Measurements from ENCODE around the gene VSTM2L. TPM values are rescaled to one million over a fixed set of nuclear protein-coding genes. Genes with fewer than 3 reads are reported as not detected.
"Not testable (repeated sequence)": the region's sequence is repeated elsewhere in the genome, so short reads cannot be mapped to it uniquely, and the experiment has no call there.

Gene VSTM2L
- polyA plus RNA-seq, 2 donors: 0.26 to 0.57 TPM

DNA sequence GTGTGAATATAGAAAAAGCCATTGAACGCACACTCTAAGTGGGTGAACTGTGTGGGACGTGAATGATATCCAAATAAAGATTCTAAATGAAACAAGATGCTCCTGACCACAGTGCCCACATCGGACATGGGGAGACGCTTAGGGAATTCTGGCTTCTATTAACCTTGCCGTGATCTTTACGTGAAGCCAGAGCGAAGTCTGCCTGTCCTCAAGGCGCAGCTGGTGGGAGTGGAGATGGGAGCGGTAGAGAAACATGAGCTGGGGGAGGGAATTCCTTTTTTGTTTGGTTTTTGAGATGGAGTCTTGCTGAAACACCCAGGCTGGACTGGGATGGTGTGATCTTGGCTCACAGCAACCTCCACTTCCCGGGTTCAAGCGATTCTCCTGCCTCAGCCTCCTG, 46.0 kb downstream of the VSTM2L start:
- Histone ChIP-seq H3K27ac (ENCODE audit: low read depth in 2 of 2, low read length in 1 of 2) (no peak overlapping the region), H3K27me3 (ENCODE audit: control insufficient read depth in 1 of 2, insufficient read depth in 2 of 2, low read length in 2 of 2) (no peaks in the 10 kb centered on the region), H3K36me3 (ENCODE audit: control insufficient read depth in 2 of 2, insufficient read depth in 2 of 2, low read length in 1 of 2) (no peaks in the 10 kb centered on the region), H3K4me3 (ENCODE audit: low read depth in 1 of 2, low read length in 2 of 2) (no peak overlapping the region), H3K9me3 (ENCODE audit: control insufficient read depth in 2 of 2, insufficient read depth in 1 of 2, low read depth in 1 of 2, low read length in 1 of 2) (peaks cover 0 to 2% of the 10 kb centered on the region in 2 donors), H3K4me1 (ENCODE audit: control insufficient read depth in 2 of 2, insufficient read depth in 2 of 2, low read length in 1 of 2) (no peaks in the 10 kb centered on the region)
- 92 to 93% methylated on average over 11 of the region's 11 CpGs for WGBS, 2 donors

DNA sequence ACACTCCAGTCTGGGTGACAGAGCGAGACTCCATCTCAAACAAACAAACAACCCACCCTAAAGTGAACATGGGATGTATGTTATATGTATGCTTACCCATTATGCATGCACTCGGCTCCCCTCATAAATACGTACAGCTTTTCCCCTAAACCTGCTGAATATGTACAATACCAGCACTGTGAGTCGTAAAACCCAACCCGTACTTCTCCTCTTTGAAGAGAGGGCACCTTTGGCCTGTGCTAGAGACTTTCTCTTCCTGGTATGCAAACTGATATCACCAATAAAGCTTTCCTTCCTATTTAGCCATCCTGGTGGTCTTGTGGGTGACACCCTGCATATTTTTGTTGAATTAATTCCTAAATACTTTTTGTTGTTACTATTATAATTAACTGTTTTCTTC, 51.3 kb downstream of the VSTM2L start:
- Histone ChIP-seq H3K4me3 (ENCODE audit: low read depth in 1 of 2, low read length in 2 of 2) (no peak overlapping the region), H3K27me3 (ENCODE audit: control insufficient read depth in 1 of 2, insufficient read depth in 2 of 2, low read length in 2 of 2) (no peaks in the 10 kb centered on the region), H3K9me3 (ENCODE audit: control insufficient read depth in 2 of 2, insufficient read depth in 1 of 2, low read depth in 1 of 2, low read length in 1 of 2) (no peaks in the 10 kb centered on the region), H3K4me1 (ENCODE audit: control insufficient read depth in 2 of 2, insufficient read depth in 2 of 2, low read length in 1 of 2) (no peaks in the 10 kb centered on the region), H3K36me3 (ENCODE audit: control insufficient read depth in 2 of 2, insufficient read depth in 2 of 2, low read length in 1 of 2) (no peaks in the 10 kb centered on the region), H3K27ac (ENCODE audit: low read depth in 2 of 2, low read length in 1 of 2) (no peak overlapping the region)
- 82 to 92% methylated on average over 5 of the region's 5 CpGs for WGBS, 2 donors

DNA sequence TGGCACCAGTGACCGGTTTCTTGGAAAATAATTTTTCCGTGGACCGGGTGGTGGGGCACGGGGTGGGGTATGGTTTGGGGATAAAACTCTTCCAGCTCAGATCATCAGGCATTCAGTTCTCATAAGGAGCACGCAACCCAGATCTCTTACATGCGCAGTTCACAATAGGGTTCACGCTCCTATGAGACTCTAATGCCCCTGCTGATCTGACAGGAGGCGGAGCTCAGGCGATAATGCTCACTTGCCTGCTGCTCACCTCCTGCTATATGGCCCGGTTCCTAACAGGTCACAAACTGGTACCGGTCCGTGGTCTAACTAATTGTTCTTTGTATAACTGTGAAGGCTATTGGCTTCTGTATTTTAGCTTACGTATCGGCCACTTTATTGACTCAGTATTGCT, 51.7 kb downstream of the VSTM2L start:
- Histone ChIP-seq H3K36me3 (ENCODE audit: control insufficient read depth in 2 of 2, insufficient read depth in 2 of 2, low read length in 1 of 2) (no peaks in the 10 kb centered on the region), H3K27me3 (ENCODE audit: control insufficient read depth in 1 of 2, insufficient read depth in 2 of 2, low read length in 2 of 2) (no peaks in the 10 kb centered on the region), H3K4me3 (ENCODE audit: low read depth in 1 of 2, low read length in 2 of 2) (no peak overlapping the region), H3K9me3 (ENCODE audit: control insufficient read depth in 2 of 2, insufficient read depth in 1 of 2, low read depth in 1 of 2, low read length in 1 of 2) (no peaks in the 10 kb centered on the region), H3K4me1 (ENCODE audit: control insufficient read depth in 2 of 2, insufficient read depth in 2 of 2, low read length in 1 of 2) (no peaks in the 10 kb centered on the region), H3K27ac (ENCODE audit: low read depth in 2 of 2, low read length in 1 of 2) (no peak overlapping the region)
- WGBS, 2 donors: 77 to 85% methylated on average over 14 of the region's 14 CpGs

DNA sequence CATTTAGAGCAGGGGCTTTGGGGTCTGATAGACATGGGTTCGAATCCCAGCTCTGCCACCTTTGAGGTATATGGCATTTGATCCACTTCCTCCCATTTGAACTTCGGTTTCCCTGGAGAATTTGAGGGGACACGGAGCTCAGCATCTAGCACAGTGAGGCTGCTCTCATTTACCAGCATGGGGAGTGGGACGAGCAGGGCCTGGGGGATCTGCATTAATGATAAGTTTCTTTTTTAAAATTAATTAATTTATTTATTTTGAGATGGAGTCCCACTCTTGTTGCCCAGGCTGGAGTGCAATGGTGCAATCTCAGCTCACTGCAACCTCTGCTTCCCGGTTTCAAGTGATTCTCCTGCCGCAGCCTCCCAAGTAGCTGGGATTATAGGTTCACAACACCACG, 52.6 kb downstream of the VSTM2L start:
- H3K4me1 ChIP-seq (ENCODE audit: control insufficient read depth in 2 of 2, insufficient read depth in 2 of 2, low read length in 1 of 2): no peaks in the 10 kb centered on the region
- 86 to 89% methylated on average over 7 of the region's 7 CpGs for WGBS, 2 donors

DNA sequence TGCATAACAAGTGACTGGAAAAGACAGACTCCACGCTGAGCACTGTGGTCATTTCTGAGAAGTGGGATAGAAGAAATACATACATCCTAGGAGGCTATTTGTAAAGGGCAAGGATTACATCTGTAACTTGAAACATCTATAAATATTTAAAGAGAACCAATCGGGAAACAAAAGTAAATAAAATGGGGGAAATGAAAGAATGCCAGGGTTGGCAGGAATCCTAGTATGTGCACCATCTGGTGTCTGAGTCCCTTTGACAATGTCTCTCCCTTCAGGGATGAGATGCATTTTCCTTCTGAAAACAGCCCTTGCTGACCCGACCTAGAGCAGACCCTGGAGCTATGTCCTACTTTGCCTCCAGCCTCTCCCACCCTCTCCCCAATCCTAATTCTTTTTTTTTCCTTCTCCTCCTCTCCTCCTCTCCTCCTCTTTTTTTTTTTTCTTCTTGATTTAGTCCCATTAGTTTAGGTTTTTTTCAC, 53.2 kb downstream of the VSTM2L start:
- no peaks in the 10 kb centered on the region for H3K27me3 ChIP-seq (ENCODE audit: control insufficient read depth in 1 of 2, insufficient read depth in 2 of 2, low read length in 2 of 2)
- 25 to 28% methylated on average over 3 of the region's 3 CpGs for WGBS, 2 donors
- H3K36me3 ChIP-seq (ENCODE audit: control insufficient read depth in 2 of 2, insufficient read depth in 2 of 2, low read length in 1 of 2): no peaks in the 10 kb centered on the region

More for the DNA sequence above, 52.6 kb downstream of the VSTM2L start:
- no peak overlapping the region for H3K27ac ChIP-seq (ENCODE audit: low read depth in 2 of 2, low read length in 1 of 2)
- H3K36me3 ChIP-seq (ENCODE audit: control insufficient read depth in 2 of 2, insufficient read depth in 2 of 2, low read length in 1 of 2): no peaks in the 10 kb centered on the region
- H3K4me3 ChIP-seq (ENCODE audit: low read depth in 1 of 2, low read length in 2 of 2): no peak overlapping the region
- no peaks in the 10 kb centered on the region for H3K9me3 ChIP-seq (ENCODE audit: control insufficient read depth in 2 of 2, insufficient read depth in 1 of 2, low read depth in 1 of 2, low read length in 1 of 2)
- no peaks in the 10 kb centered on the region for H3K27me3 ChIP-seq (ENCODE audit: control insufficient read depth in 1 of 2, insufficient read depth in 2 of 2, low read length in 2 of 2)

DNA sequence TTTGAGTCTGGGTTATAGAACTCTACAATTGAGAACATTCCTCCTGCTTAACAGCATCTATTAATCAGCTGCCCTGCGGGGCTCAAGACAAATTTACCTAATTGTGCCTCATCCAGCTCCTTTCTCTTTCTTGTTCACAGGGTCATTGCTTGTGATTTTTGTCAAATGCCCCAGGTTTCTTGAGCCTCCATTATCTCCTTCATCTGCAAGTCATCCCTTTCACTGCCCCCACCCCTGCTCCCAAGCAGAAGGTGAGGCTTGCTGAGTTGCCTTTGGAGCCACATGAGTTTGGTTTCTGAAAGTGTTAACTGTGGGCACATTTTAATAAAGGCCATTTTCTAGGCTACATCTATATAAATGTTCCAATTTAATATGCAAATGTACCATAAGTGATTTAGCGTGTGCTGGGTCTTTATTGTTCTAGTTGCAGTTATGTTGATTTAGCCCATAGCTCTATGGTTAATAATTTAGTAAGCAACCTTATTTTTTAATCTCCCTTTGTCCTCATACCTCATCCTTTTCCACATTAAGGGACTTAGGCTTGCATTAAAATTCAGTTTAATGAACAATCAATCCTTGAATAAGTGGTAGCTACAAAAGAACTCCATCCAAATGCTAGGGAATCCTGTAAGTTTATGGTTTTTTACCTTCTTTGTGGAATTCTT, 56.1 kb downstream of the VSTM2L start:
- Histone ChIP-seq H3K27me3 (ENCODE audit: control insufficient read depth in 1 of 2, insufficient read depth in 2 of 2, low read length in 2 of 2) (no peaks in the 10 kb centered on the region), H3K4me1 (ENCODE audit: control insufficient read depth in 2 of 2, insufficient read depth in 2 of 2, low read length in 1 of 2) (no peaks in the 10 kb centered on the region), H3K9me3 (ENCODE audit: control insufficient read depth in 2 of 2, insufficient read depth in 1 of 2, low read depth in 1 of 2, low read length in 1 of 2) (no peaks in the 10 kb centered on the region), H3K27ac (ENCODE audit: low read depth in 2 of 2, low read length in 1 of 2) (no peak overlapping the region), H3K4me3 (ENCODE audit: low read depth in 1 of 2, low read length in 2 of 2) (no peak overlapping the region), H3K36me3 (ENCODE audit: control insufficient read depth in 2 of 2, insufficient read depth in 2 of 2, low read length in 1 of 2) (no peaks in the 10 kb centered on the region)
- 85 to 87% methylated on average over 2 of the region's 2 CpGs for WGBS, 2 donors

More for the DNA sequence above, 53.2 kb downstream of the VSTM2L start:
- Histone ChIP-seq H3K27ac (ENCODE audit: low read depth in 2 of 2, low read length in 1 of 2) (no peak overlapping the region), H3K4me1 (ENCODE audit: control insufficient read depth in 2 of 2, insufficient read depth in 2 of 2, low read length in 1 of 2) (no peaks in the 10 kb centered on the region), H3K4me3 (ENCODE audit: low read depth in 1 of 2, low read length in 2 of 2) (no peak overlapping the region), H3K9me3 (ENCODE audit: control insufficient read depth in 2 of 2, insufficient read depth in 1 of 2, low read depth in 1 of 2, low read length in 1 of 2) (no peaks in the 10 kb centered on the region)

DNA sequence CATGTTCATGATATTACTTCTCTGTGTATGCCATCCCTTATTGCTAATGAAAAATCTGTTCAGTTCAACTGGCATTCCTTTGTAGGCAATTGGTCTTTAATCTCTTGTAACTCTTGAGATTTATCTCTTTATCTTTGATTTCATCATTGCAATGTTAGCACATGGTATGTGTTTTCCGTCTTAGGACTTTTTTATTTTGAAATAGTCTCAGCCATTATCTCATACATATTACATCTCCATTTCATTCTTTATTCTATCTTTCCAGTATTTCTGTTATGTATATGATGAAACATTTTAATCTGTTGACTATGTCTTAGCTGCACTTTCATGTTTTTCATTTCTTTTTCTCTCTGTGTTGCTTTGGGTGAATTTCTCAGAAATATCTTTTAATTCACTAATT, 58.1 kb downstream of the VSTM2L start:
- no peaks in the 10 kb centered on the region for H3K36me3 ChIP-seq (ENCODE audit: control insufficient read depth in 2 of 2, insufficient read depth in 2 of 2, low read length in 1 of 2)
- WGBS, 2 donors: 86 to 92% methylated on average over 1 of the region's 1 CpG
- no peaks in the 10 kb centered on the region for H3K27me3 ChIP-seq (ENCODE audit: control insufficient read depth in 1 of 2, insufficient read depth in 2 of 2, low read length in 2 of 2)
- H3K27ac ChIP-seq (ENCODE audit: low read depth in 2 of 2, low read length in 1 of 2): no peak overlapping the region
- H3K4me3 ChIP-seq (ENCODE audit: low read depth in 1 of 2, low read length in 2 of 2): no peak overlapping the region
- no peaks in the 10 kb centered on the region for H3K4me1 ChIP-seq (ENCODE audit: control insufficient read depth in 2 of 2, insufficient read depth in 2 of 2, low read length in 1 of 2)
- no peaks in the 10 kb centered on the region for H3K9me3 ChIP-seq (ENCODE audit: control insufficient read depth in 2 of 2, insufficient read depth in 1 of 2, low read depth in 1 of 2, low read length in 1 of 2)

DNA sequence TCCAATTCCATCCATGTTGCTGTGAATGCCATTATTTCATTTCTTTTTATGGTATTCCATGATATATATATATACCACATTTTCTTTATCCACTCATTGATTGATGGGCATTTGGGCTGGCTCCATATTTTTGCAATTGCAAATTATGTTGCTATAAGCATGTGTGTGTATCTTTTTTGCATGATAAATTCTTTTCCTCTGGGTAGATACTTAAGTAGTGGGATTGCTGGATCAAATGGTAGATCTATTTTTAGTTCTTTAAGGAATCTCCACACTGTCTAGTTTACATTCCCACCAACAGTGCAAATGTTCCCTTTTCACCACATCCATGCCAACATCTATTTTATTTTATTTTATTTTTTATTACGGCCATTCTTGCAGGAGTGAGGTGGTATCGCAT, 60.6 kb downstream of the VSTM2L start:
- H3K27ac ChIP-seq (ENCODE audit: low read depth in 2 of 2, low read length in 1 of 2); H3K4me3 ChIP-seq (ENCODE audit: low read depth in 1 of 2, low read length in 2 of 2); H3K9me3 ChIP-seq (ENCODE audit: control insufficient read depth in 2 of 2, insufficient read depth in 1 of 2, low read depth in 1 of 2, low read length in 1 of 2); H3K36me3 ChIP-seq (ENCODE audit: control insufficient read depth in 2 of 2, insufficient read depth in 2 of 2, low read length in 1 of 2); H3K4me1 ChIP-seq (ENCODE audit: control insufficient read depth in 2 of 2, insufficient read depth in 2 of 2, low read length in 1 of 2); H3K27me3 ChIP-seq (ENCODE audit: control insufficient read depth in 1 of 2, insufficient read depth in 2 of 2, low read length in 2 of 2): not testable (repeated sequence)
- 96 to 98% methylated on average over 2 of the region's 2 CpGs for WGBS, 2 donors

DNA sequence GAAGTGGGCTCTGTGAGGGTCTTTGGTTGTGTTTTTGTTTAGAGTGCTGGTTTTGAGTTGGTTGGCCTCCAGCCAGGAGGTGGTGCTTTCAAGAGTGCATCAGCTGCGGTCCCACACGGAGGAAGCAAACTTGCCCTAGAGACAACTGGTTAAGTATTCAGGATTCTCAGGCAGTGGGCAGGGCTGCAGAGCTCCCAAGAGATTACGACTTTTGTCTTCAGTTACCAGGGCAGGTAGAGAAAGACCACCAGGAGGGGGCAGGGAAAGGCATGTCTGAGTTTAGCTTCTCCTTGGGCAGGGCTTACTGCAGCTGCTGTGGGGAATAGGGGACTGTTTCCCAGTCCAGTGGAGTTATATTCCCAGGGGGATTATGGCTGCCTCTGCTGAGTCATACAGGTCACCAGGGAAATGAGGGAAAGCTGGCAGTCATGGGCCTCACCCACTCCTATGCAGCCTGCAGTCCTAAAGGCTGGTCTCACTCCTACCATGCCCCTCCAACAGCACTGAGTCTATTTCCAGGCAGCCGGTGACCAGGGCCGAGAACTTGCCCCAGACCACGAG, 66.0 kb downstream of the VSTM2L start:
- 74 to 75% methylated on average over 6 of the region's 6 CpGs for WGBS, 2 donors
- Histone ChIP-seq H3K9me3 (ENCODE audit: control insufficient read depth in 2 of 2, insufficient read depth in 1 of 2, low read depth in 1 of 2, low read length in 1 of 2) (no peaks in the 10 kb centered on the region), H3K27ac (ENCODE audit: low read depth in 2 of 2, low read length in 1 of 2) (no peak overlapping the region), H3K4me3 (ENCODE audit: low read depth in 1 of 2, low read length in 2 of 2) (no peak overlapping the region), H3K27me3 (ENCODE audit: control insufficient read depth in 1 of 2, insufficient read depth in 2 of 2, low read length in 2 of 2) (no peaks in the 10 kb centered on the region), H3K36me3 (ENCODE audit: control insufficient read depth in 2 of 2, insufficient read depth in 2 of 2, low read length in 1 of 2) (no peaks in the 10 kb centered on the region), H3K4me1 (ENCODE audit: control insufficient read depth in 2 of 2, insufficient read depth in 2 of 2, low read length in 1 of 2) (no peaks in the 10 kb centered on the region)

All from esophagus (tissue), 2 donors.